ENCODE data around the gene SHANK1.

Gene SHANK1

GRCh38 chr19:50728084-50728737 lies 8.6 kb upstream of the SHANK1 start:
- DNase-seq (ENCODE audit: low read depth in 2 of 2), result peak; percentile 60 to 82

GRCh38 chr19:50725911-50726230 lies 6.3 kb upstream of the SHANK1 start:
- DNase-seq (ENCODE audit: low read depth in 2 of 2), result no peak

- no peak for DNase-seq (ENCODE audit: low read depth in 2 of 2)
These were observed 5.8 kb upstream of the SHANK1 start for GRCh38 chr19:50725218-50725910.

- peak; percentile 85 to 98 for DNase-seq (ENCODE audit: low read depth in 2 of 2)
These were observed 5.1 kb upstream of the SHANK1 start for GRCh38 chr19:50724522-50725217.

GRCh38 chr19:50723735-50724521 lies 4.3 kb upstream of the SHANK1 start:
- DNase-seq (ENCODE audit: low read depth in 2 of 2), result no peak

- no peak for DNase-seq (ENCODE audit: low read depth in 2 of 2)
These were observed 3.5 kb upstream of the SHANK1 start, which contains the start of gene CLEC11A for GRCh38 chr19:50723069-50723468. Gene CLEC11A (plus strand): TSS chr19:50723364. CDS start chr19:50723526, 162 bp downstream.

- no peak for DNase-seq (ENCODE audit: low read depth in 2 of 2)
These were observed 2.8 kb upstream of the SHANK1 start for GRCh38 chr19:50722201-50723013.

GRCh38 chr19:50721441-50722137 lies 2.0 kb upstream of the SHANK1 start:
- no peak for DNase-seq (ENCODE audit: low read depth in 2 of 2)

GRCh38 chr19:50720921-50721381 lies 1.3 kb upstream of the SHANK1 start:
- no peak for DNase-seq (ENCODE audit: low read depth in 2 of 2)

- no peak for DNase-seq (ENCODE audit: low read depth in 2 of 2)
These were observed 749 bp upstream of the SHANK1 start for GRCh38 chr19:50720181-50720920.

- DNase-seq (ENCODE audit: low read depth in 2 of 2), result no peak
These were observed 525 bp downstream of the SHANK1 start for GRCh38 chr19:50719119-50719435.

GRCh38 chr19:50718255-50719118 lies 1.1 kb downstream of the SHANK1 start:
- no peak for DNase-seq (ENCODE audit: low read depth in 2 of 2)

GRCh38 chr19:50717891-50718254 lies 1.7 kb downstream of the SHANK1 start:
- DNase-seq (ENCODE audit: low read depth in 2 of 2), result no peak

GRCh38 chr19:50717026-50717723 lies 2.4 kb downstream of the SHANK1 start:
- no peak for DNase-seq (ENCODE audit: low read depth in 2 of 2)

- no peak for DNase-seq (ENCODE audit: low read depth in 2 of 2)
These were observed 3.2 kb downstream of the SHANK1 start for GRCh38 chr19:50716178-50717025.

- DNase-seq (ENCODE audit: low read depth in 2 of 2), result no peak
These were observed 5.9 kb downstream of the SHANK1 start for GRCh38 chr19:50713556-50714236.

- no peak for DNase-seq (ENCODE audit: low read depth in 2 of 2)
These were observed 6.8 kb downstream of the SHANK1 start for GRCh38 chr19:50712833-50713232.
